HG03442 (cell line): ENCODE data around the gene IZUMO2.
A peak's percentile ranks its signal among the peaks of the same experiment; 100 is the strongest.
"Not testable (repeated sequence)": the region's sequence is repeated elsewhere in the genome, so short reads cannot be mapped to it uniquely, and the experiment has no call there.

Experiments used
- ATAC-seq: cut with Tn5 transposase; IDR thresholded peaks from one replicate; pipeline ENCODE4 v1.9.1; 2021; ENCODE audit warnings: mild to moderate bottlenecking, moderate library complexity; ENCODE audit not compliant: unreplicated experiment

Gene IZUMO2

DNA sequence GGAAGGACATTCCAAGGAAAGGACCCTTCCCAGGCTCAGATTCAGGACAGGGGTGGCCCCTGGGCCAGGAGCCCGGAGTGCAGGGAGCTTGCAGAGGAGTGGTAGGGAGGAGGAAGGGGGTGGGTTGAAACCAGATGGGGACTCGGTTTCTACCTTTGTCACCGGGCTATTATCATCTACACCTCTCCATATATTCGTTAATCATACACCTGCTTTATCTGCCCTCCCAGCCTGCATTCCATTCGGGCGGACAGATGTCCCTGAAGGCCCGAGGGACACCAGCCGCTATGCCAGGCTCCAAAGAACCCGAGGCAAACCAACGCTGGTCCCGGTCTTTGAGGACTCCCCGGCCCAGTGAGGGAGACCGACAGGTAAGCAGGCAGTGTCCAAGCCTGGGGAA lies 24.9 kb upstream of the IZUMO2 start:
- no peak for ATAC-seq

DNA sequence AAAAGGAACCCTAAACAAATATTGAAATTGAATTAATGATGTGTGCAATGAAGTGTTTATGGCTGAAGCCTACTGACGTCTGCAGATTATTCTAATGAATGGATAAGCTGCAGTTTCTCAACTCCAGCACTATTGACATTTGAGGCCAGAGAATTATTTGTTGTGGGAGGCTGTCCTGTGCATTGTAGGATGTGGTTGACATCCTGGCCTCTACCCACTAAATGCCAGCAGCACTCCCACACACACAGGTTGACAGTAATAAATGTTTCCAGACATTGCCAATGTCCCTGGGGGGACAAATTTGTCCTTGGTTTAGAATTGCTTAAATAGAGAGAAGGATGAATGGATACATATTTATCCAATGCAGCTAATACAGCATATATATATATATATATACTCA lies 21.1 kb upstream of the IZUMO2 start:
- no peak for ATAC-seq

DNA sequence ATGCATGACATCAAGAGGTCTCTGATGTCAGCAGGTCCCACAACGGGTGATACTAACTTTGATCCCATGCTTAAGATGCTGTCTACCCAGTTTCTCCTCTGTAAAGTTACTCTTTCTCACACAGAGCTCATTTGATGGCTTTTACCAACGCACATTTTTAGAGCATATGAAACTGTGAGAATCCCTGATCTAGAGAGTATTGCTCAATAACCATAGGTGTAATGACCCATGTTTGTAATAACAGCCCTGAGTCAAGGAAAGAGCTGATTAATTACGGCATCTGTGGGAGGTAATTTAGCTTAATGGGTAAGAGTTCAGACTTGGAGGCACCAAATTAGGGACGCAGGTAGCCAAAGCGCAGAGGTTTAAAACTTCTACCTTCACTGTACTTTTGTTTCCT lies 18.0 kb upstream of the IZUMO2 start:
- no peak for ATAC-seq

DNA sequence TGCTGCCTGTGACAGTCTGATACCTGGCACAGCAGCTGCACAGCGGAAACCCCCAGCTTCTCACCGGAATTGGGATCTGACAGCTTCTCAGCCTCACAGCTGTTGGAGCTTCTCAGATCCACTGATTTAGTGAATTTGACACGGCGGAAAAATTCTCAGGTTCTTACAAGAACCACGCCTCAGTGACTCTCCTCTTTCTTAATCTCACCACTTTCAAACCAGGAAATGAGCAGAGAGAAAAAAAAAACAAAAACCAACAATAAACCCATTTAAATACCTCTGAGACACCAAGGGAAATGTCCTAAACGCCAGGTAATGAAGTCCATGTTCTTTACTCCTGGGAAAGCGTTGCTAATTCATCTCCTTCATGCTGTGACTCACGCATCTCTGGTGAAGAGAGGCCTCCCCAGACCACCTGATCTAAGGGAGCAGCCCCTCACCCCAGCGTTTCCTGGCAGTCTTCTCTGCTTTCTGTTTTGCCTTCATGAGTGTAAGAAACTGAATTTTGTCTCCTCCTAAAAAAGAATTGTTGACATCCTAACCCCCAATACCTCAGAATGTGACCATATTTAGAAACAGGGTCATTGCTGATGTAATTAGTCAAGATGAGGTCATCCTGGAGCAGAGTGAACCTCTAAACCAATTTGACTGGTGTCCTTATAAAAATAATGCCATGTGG lies 15.9 kb upstream of the IZUMO2 start:
- ATAC-seq = no peak

DNA sequence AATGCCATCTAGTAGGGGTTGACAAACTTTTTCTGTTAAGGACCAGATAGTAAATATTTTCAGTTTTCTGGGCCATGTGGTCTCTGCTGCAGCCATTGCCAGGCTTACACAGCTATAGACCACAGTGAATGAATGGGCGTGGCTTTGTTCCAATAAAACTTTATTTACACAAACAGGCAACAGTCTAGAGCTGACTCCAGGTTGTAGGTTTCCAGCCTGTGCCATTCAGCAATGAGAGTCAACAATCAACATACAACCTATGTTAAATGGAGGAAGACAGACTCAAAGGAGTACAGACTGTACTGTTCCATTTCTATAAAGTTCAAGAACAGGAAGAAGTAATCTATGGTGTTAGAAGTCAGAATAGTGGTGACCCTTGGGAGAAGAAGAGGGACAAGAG lies 15.2 kb upstream of the IZUMO2 start:
- no peak for ATAC-seq

DNA sequence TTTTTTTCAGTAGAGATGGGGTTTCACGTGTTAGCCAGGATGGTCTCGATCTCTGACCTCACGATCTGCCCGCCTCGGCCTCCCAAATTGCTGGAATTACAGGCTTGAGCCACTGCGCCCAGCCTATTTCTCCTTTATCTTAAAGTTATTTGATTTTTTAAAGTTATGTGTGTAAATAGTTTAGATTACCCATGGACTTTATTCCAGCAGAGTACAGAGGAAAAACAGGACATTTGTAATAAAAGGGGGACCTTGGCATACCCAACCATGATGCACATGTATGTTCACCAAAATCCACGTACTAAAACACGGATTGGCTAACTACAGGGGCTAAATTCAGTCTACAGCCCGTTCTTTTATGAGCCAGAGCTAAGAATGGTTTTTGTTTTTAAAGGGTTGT lies 13.7 kb upstream of the IZUMO2 start:
- no peak for ATAC-seq

DNA sequence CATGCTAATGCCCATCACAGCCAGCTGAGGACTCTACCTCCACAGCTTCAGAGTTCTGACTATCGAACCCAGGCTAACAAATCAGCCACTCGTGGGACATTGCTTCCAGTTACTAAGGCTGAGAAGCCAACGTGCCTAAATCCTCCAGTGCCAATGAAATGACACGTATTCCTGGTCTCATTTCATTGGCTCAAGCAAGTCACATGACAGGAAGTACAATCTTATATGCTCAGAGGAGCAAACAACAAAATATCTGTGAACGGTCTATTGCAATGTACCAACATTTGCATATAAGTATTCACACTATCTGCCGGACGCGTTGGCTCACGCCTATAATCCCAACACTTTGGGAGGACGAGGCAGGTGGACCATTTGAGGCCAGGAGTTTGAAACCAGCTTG lies 12.8 kb upstream of the IZUMO2 start:
- ATAC-seq = no peak

DNA sequence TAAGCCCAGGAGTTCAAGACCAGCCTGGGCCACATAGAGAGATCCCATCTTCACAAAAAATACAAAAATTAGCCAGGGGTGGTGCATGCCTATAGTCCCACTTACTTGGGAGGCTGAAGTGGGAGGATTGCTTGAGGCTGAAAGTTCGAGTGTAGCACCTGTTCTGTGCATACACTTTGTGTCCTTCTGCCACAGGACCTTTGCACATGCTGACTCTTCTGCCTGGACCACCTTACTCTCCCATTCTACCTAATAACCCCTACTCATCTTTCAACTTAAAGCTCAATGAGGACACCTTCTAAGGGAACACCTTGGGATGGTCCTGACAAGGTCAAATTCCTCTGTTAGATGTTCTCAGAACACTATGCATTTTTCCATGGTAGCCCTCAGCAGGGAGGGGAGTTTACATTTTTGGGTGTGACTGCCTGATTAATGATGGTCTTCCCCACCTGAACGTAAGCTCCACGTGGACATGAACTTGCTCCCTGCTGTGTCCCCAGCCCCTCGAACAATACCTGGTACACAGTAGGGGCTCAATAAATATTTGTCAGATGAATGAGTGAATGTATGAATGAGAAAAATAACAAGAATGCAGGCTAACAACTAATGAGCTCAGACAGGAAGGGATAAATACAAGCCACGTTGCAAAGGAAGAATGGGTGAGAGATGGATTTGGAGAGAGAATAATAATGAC lies 11.2 kb upstream of the IZUMO2 start:
- no peak for ATAC-seq

DNA sequence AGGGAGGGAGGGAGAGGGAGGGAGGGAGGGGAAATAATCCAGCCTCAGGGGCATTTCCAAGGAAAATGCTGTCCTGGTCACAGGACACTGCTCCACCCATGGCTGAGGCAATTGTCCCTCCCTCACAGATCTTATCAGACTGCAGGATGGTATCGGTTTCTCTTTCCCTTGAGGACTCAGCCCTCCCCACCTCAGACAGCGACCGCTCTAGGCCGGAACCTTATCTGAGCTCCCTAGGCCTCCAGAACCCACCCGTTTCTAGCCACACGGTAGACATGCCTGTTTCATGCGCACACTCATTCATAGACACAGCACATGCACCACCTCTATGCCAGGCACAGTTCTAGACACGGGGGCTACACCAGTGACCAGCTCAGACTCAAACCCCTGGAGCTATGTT lies 10.0 kb upstream of the IZUMO2 start:
- ATAC-seq = no peak

DNA sequence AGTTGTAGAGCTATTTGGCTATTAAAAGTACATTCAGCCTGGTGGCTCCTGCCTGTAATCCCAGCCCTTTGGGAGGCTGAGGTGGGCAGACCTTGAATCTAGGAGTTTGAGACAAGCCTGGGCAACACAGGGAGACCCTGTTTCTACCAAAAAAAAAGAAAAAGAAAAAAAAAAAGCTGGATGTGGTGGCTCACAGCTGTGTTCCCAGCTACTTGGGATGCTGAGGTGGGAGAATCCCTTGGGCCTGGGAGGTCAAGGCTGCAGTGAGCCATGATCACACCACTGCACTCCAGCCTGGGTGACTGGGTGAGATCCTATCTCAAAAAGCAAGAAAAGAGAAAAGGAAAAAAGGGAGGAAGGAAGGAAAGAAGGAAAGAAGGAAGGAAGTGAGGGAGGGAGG lies 9.6 kb upstream of the IZUMO2 start:
- no peak for ATAC-seq

DNA sequence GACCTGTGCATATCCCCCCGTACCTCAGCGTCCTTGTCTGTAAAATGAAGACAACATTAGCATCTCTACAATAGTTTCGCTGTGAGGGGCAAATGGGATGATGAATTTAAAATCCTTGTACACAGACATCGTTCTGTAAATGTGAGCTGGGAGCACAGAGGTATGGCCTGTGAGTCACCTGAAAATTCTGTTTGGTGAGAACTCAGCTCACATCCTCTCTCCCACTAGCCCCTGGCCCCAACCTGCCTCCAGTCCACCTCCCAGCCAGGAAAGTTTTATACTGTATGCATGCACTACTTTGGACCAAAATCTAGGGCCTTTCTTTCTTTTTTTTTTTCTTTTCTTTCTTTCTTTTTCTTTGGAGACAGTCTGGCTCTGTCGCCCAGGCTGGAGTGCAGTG lies 8.7 kb upstream of the IZUMO2 start:
- ATAC-seq = no peak

DNA sequence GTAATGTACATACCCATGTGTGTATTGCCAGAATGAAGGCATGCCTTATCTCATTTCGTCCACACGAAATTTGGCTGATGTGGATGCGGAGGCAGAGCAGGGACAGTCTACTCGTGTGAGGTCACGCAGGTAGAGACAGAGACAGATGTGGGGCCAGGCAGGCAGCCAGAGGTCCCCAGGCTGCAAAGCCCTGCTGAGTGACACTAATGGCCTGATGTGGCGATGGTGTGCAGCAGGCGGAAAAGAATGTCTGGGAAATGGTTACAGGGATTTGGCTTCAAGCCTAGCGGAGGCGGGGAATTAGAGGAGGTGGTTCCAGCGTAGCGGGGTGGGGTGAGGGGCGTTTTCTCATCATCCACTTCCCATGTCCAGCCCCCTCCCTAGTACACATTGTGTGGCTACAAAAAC lies 4.2 kb upstream of the IZUMO2 start:
- ATAC-seq = no peak

DNA sequence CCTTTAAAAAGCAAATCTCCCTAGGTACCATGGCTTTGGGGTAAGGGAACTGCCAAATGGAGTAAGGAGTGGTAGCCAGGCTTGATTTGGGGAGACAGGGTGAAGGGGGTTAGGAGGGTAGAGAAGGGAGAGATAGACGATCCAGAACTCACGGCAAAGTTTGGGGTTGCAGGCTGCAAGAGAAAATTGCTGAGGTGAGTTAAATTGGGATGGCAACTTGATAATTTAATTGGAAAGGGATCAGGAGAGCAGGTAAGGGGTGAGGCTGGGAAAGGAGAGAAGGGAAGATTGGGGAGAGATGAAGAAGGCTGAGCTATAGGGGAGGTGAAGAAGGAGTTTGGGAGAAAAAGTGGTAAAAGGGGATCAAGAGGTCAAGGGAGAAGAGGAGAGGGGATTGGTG lies 4.0 kb downstream of the IZUMO2 start:
- ATAC-seq = no peak

DNA sequence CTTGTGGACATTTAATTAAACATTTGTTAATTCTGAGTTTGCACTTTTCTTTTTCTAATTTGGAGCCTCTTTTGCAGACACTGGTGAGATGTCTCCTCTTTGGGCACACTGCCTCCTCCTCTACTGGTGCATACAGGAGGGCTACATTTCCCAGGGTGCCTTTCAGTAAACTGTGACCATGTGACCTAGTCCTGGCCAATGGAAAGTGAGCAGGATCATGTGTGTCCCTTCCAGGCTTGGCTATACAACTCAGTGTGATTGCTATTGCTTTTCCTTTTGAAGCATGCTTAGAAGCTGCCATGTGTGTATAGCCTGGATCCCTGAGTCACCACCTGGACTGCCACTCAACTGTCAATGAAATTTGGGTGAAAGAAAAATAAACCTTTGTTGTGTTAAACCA lies 4.5 kb downstream of the IZUMO2 start:
- no peak for ATAC-seq

DNA sequence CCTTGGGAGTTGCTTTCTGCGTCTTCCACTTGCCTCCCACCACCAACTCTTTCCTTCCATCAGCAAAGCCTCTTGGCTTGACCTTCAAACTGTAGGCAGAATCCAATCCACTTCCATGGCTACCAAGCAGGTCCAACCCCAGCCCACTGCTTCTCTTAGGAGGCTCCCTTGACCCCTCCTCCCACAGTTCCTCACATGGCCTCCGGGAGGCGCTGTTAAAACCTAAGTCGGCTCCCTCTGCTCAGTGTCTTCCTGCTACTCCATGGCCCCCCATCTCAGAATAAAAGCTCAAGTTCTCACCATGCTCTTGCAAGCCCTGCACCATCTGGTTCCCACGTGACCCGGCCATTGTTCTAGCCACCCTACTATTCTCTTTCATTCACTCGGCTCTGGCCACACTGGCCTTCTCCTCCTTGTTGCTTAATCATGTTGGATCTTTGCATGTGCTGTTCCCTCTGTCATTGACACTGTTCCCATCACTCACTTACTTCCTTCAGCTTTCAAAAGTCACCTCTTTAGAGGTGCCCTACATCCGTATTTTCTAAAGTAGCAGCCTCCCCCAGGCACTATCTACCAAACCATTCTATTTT lies 7.5 kb downstream of the IZUMO2 start:
- no peak for ATAC-seq

DNA sequence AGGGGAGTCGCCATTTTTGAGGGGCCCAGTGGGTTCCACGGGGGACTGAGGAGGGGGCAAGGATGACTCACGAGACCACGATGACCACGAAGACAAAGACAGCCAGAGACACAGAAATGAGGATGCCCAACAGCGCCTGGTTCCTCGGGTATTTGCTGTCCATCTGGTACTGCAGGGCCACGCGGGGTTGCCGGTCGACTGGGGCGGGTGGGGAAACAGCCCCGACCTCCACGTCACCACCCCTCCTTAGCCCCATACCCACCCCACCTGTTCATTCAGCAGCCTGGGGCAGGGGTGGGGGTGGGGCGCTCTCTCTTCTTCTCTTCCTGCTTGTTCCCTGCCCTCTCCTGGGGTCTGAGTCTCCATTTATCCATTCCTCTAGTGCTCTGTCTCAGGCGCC lies 8.6 kb downstream of the IZUMO2 start:
- no peak for ATAC-seq

DNA sequence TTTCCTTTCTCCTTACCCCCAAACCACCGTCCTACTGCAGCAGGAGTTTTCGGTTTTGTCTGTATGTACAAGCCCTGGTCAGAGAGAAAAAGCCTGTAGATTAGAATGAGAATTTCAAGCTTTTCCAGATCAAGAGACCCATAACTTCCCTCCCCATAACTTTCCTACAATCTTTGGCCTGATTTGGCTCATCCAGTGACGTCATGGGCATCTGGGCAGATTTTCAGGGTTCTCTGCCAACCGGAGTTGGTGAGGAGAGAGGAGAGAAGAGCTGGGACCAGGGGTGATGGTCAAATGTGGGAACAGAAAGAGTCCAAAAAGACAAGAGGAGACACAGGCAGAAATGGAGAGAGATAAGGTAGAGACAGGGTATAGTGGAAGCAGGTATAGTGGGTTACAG lies 10.5 kb downstream of the IZUMO2 start:
- no peak for ATAC-seq

DNA sequence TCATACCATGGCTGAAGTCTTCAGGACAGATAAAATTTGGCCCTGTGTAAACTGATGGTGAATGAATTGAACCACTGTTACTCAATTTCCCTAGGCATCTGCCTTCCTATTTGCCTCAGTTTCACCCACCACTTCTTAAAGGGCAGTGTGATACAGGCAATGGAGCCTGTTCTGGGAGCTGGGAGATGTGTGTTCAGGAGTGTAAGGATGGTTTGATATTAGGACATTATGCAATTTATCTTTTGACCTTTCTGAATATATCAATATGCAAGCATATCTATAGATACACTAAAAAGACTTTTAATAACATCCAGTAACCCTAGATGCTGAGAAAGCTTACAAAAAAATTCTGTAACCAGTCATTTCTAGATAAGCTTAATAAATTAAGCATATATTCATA lies 14.6 kb downstream of the IZUMO2 start:
- no peak for ATAC-seq

DNA sequence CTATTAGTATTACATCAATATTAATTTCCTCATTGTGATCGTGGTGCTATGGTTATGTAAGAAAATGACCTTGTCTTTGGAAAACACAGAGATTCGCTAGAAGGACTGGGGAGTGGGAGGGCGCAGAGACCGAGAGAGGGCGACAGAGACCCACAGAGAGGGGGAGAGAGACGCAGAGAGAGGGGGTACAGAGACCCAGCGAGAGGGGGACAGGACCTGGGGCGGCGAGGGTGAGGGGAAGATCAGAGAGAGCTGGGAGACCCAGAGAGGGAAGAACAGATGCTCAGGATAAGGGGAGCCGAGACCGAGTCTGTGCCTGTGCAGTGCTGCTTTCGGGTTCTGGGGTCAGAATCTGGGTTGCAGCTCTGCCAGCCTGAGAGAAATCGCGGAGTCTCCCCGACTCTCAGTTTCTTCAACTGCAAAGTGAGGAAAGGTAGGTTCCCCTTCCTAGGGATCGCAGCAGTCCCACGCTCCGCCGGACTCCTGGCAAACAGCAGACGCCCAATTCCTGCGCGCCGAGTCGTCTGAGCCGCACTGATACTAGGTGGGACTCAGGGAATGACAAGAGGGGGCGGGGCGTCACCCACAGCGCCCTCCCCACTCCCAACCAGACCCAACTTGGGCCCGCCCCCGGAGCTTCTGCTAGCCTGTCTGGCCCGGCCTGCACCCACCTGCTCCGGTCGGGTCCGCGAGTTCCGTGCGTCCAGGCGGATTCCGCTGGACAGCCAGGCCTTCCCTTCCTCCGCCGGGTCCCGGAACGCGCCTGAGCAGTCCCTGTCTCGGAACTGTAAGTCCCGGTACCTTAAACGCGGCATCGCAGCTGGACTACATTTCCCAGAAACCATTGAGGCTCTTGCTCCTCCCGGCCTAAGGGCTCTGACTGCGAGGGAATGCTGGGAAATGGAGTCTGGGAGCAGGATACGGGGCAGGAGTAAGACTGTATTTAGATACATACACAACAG lies 15.3 kb downstream of the IZUMO2 start:
- ATAC-seq = peak; percentile 80

DNA sequence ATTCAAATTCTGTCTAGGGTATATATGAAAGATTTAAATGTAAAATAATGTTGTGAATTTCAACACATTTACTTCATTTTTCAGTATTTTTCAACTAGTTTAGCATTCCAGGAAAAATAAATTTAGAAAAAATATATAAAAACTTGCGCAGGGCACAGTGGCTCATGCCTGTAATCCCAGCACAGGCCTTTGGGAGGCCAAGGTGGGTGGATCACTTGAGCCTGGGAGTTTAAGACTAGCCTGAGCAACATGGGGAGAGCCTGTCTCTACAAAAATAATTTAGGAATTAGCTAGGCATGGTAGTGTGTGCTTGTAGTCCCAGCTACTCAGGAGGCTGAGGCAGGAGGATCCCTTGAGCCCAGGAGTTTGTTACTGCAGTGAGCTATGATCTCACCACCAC lies 21.2 kb downstream of the IZUMO2 start:
- not testable (repeated sequence) for ATAC-seq

DNA sequence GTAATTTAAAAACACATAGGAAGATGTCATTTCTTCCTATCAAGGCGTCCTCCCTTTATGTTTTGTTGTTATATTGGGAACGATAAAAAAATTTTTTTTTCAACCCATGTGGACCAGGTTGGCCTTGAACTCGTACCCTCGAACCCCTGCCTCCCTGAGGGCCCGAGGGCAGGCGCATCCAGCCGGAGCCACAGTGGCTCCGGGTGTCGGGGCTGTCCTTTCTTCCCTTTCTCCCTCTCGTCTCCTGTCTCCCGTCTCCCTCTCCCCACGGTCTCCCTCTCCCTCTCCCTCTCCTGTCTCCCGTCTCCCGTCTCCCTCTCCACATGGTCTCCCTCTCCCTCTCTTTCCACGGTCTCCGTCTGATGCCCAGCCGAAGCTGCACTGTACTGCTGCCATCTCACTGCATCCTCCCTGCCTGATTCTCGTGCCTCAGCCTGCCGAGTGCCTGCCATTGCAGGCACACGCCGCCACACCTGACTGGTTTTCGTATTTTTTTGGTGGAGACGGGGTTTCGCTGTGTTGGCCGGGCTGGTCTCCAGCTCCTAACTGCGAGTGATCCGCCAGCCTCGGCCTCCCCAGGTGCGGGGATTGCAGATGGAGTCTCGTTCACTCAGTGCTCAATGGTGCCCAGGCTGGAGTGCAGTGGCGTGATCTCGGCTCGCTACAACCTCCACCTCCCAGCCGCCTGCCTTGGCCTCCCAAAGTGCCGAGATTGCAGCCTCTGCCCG lies 22.8 kb downstream of the IZUMO2 start:
- not testable (repeated sequence) for ATAC-seq
